ENCODE results near the gene ABTB1. TPM values are rescaled to one million over a fixed set of nuclear protein-coding genes. Genes with fewer than 3 reads are reported as not detected.

The ABTB1 gene
- total and polyA plus RNA-seq, 4 donors = 9.7 to 14.1 (median 10.9) TPM

- H3K27me3 ChIP-seq (ENCODE audit: control insufficient read depth in 4 of 4, insufficient read depth in 4 of 4, low read length in 3 of 4) = no peaks in the 10 kb centered on the region
- peaks cover 0 to under 1% (median 0%) of the 10 kb centered on the region in 4 donors for H3K4me1 ChIP-seq (ENCODE audit: control insufficient read depth in 4 of 4, insufficient read depth in 4 of 4, low read length in 3 of 4)
- H3K4me3 ChIP-seq (ENCODE audit: low read depth in 1 of 3, low read length in 3 of 3) = no peak overlapping the region
- 93% methylated on average over 19 of the region's 19 CpGs for WGBS
- TF ChIP-seq EGR1 (IDR thresholded peaks at IDR 0.05; ENCODE audit: low read depth in 2 of 2) = no peak
- TF ChIP-seq JUND (IDR thresholded peaks at IDR 0.05) = no peak
- TF ChIP-seq GABPA (IDR thresholded peaks at IDR 0.05 in 1 of 2, conservative IDR thresholded peaks at IDR 0.05 in 1 of 2) = no peak
- DNase-seq (ENCODE audit: low spot score) = no peak
- peaks cover 3 to 20% (median 12%) of the 10 kb centered on the region in 4 donors for H3K36me3 ChIP-seq (ENCODE audit: control insufficient read depth in 4 of 4, insufficient read depth in 3 of 4, low read depth in 1 of 4, low read length in 3 of 4)
- no peak overlapping the region for H3K27ac ChIP-seq (ENCODE audit: low read depth in 1 of 2, low read length in 2 of 2)
- no peak overlapping the region for H3K9ac ChIP-seq (ENCODE audit: low read depth in 1 of 2, low read length in 2 of 2)
- no peaks in the 10 kb centered on the region for H3K9me3 ChIP-seq (ENCODE audit: control insufficient read depth in 4 of 4, low read length in 3 of 4)
Measured at GRCh38 chr3:127689266-127689860, 16.6 kb downstream of the ABTB1 start.

DNA sequence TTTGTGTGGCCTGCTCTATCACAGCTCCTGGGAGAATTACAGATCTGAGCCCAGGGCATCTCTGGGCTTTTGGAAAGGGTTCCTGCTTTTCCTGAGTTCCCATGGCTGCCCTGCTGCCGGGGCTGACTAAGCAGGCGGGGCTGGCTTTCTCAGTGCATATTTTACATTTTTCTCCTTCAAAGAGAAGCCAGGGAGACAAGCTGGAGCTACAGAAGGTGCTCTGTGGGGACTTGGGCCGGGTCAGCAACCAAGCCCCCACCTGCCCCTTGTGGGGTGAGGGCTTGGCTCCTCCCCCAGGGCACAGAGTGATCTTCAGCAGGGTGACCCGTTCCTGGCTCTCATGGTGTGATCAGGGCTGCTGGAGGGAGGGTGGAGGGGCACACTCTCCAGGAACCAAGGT, 17.4 kb downstream of the ABTB1 start:
- TF ChIP-seq MAX (IDR thresholded peaks at IDR 0.05) (no peak), NR2F2 (IDR thresholded peaks at IDR 0.05) (no peak), RXRA (IDR thresholded peaks at IDR 0.05) (no peak), CTCF (IDR thresholded peaks at IDR 0.05; ENCODE audit: low read depth, low read length, missing input control) (no peak), ATF3 (IDR thresholded peaks at IDR 0.05) (no peak), FOXA2 (IDR thresholded peaks at IDR 0.05) (no peak), YY1 (IDR thresholded peaks at IDR 0.05) (no peak), GABPA (IDR thresholded peaks at IDR 0.05 in 1 of 2, conservative IDR thresholded peaks at IDR 0.05 in 1 of 2) (no peak), HNF4G (IDR thresholded peaks at IDR 0.05) (no peak), RAD21 (IDR thresholded peaks at IDR 0.05) (no peak)
- Histone ChIP-seq H3K36me3 (ENCODE audit: control insufficient read depth in 4 of 4, insufficient read depth in 3 of 4, low read depth in 1 of 4, low read length in 3 of 4) (peaks cover 3 to 20% (median 12%) of the 10 kb centered on the region in 4 donors), H3K9ac (ENCODE audit: low read depth in 1 of 2, low read length in 2 of 2) (no peak overlapping the region), H3K27me3 (ENCODE audit: control insufficient read depth in 4 of 4, insufficient read depth in 4 of 4, low read length in 3 of 4) (no peaks in the 10 kb centered on the region), H3K4me3 (ENCODE audit: low read depth in 1 of 3, low read length in 3 of 3) (no peak overlapping the region), H3K9me3 (ENCODE audit: control insufficient read depth in 4 of 4, low read length in 3 of 4) (no peaks in the 10 kb centered on the region), H3K27ac (ENCODE audit: low read depth in 1 of 2, low read length in 2 of 2) (no peak overlapping the region), H3K4me1 (ENCODE audit: control insufficient read depth in 4 of 4, insufficient read depth in 4 of 4, low read length in 3 of 4) (peaks cover 0 to 5% (median 0%) of the 10 kb centered on the region in 4 donors)
- no peak for DNase-seq (ENCODE audit: low spot score)
- WGBS = 88% methylated on average over 4 of the region's 4 CpGs

DNA sequence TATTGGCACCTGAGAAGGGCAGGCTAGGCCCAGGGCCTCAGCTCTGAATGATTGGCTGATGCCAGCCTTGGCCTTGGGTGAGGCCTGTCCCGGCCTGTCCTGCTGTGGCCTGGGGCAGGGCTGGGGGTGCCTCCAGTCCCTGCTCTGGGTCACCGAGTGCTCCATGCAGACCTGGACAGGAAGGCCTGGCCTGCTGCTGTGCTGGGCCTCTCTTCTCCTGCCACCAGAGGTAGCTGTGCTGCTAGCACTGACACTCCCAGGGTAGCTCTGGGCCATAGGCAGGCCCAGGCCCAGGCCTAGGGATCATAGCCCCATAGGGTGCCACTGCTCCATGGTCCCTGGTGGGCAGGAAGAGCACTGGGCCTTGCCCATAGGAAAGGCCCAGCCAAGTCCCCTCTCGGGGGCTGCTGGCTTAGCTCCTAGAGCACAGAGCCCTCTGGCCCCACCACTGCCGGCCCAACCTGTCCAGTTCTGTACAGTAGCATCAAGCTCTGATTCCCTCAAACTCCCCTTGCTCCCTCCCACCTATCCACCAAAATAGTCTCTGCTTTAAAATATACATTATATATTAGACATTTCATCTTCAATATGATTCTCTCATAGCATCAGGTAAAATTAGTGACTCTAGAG, 18.2 kb downstream of the ABTB1 start:
- Histone ChIP-seq H3K9ac (ENCODE audit: low read depth in 1 of 2, low read length in 2 of 2) (no peak overlapping the region), H3K4me1 (ENCODE audit: control insufficient read depth in 4 of 4, insufficient read depth in 4 of 4, low read length in 3 of 4) (peaks cover 0 to 5% (median 0%) of the 10 kb centered on the region in 4 donors), H3K36me3 (ENCODE audit: control insufficient read depth in 4 of 4, insufficient read depth in 3 of 4, low read depth in 1 of 4, low read length in 3 of 4) (peaks cover 3 to 20% (median 12%) of the 10 kb centered on the region in 4 donors), H3K27me3 (ENCODE audit: control insufficient read depth in 4 of 4, insufficient read depth in 4 of 4, low read length in 3 of 4) (no peaks in the 10 kb centered on the region), H3K27ac (ENCODE audit: low read depth in 1 of 2, low read length in 2 of 2) (no peak overlapping the region), H3K4me3 (ENCODE audit: low read depth in 1 of 3, low read length in 3 of 3) (no peak overlapping the region), H3K9me3 (ENCODE audit: control insufficient read depth in 4 of 4, low read length in 3 of 4) (no peaks in the 10 kb centered on the region)
- 94% methylated on average over 4 of the region's 4 CpGs for WGBS
- DNase-seq (ENCODE audit: low spot score) = peak; percentile 60
- TF ChIP-seq YY1 (IDR thresholded peaks at IDR 0.05) (no peak), RXRA (IDR thresholded peaks at IDR 0.05) (no peak), HNF4G (IDR thresholded peaks at IDR 0.05) (no peak), GABPA (IDR thresholded peaks at IDR 0.05 in 1 of 2, conservative IDR thresholded peaks at IDR 0.05 in 1 of 2) (no peak), MAX (IDR thresholded peaks at IDR 0.05) (no peak), EGR1 (IDR thresholded peaks at IDR 0.05; ENCODE audit: low read depth in 2 of 2) (no peak), TAF1 (conservative IDR thresholded peaks at IDR 0.05) (no peak), SP1 (IDR thresholded peaks at IDR 0.05) (no peak), HNF4A (conservative IDR thresholded peaks at IDR 0.05) (no peak), JUND (IDR thresholded peaks at IDR 0.05) (no peak), FOXA2 (IDR thresholded peaks at IDR 0.05) (no peak), FOXA1 (IDR thresholded peaks at IDR 0.05) (no peak), CTCF (IDR thresholded peaks at IDR 0.05; ENCODE audit: low read depth, low read length, missing input control) (peak; percentile 22), NR2F2 (IDR thresholded peaks at IDR 0.05) (no peak), RAD21 (IDR thresholded peaks at IDR 0.05) (peak; percentile 59 to 78)
- TF ChIP-seq, protein P1, sequence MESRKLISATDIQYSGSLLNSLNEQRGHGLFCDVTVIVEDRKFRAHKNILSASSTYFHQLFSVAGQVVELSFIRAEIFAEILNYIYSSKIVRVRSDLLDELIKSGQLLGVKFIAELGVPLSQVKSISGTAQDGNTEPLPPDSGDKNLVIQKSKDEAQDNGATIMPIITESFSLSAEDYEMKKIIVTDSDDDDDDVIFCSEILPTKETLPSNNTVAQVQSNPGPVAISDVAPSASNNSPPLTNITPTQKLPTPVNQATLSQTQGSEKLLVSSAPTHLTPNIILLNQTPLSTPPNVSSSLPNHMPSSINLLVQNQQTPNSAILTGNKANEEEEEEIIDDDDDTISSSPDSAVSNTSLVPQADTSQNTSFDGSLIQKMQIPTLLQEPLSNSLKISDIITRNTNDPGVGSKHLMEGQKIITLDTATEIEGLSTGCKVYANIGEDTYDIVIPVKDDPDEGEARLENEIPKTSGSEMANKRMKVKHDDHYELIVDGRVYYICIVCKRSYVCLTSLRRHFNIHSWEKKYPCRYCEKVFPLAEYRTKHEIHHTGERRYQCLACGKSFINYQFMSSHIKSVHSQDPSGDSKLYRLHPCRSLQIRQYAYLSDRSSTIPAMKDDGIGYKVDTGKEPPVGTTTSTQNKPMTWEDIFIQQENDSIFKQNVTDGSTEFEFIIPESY (IDR thresholded peaks at IDR 0.05) = no peak

Measured in liver (tissue), 9 donors.